HG03521 (cell line): ENCODE measurements around the gene CLEC14A.

Source experiments
- ATAC-seq: cut with Tn5 transposase; IDR thresholded peaks from one replicate; pipeline ENCODE4 v1.9.1; 2021; ENCODE audit warnings: mild to moderate bottlenecking, moderate library complexity; ENCODE audit not compliant: unreplicated experiment

Gene CLEC14A

GRCh38 chr14:38255673-38256532, at the start of gene CLEC14A:
Gene CLEC14A, minus strand, starts transcription at chr14:38256093. Its CDS starts 71 bp downstream, at chr14:38256022.
- ATAC-seq, result no peak

- no peak for ATAC-seq
Measured at GRCh38 chr14:38302966-38303365, 47.1 kb upstream of the CLEC14A start.

GRCh38 chr14:38302034-38302433, 46.1 kb upstream of the CLEC14A start:
- ATAC-seq, result no peak

GRCh38 chr14:38297681-38298080, 41.8 kb upstream of the CLEC14A start:
- no peak for ATAC-seq

- no peak for ATAC-seq
Measured at GRCh38 chr14:38291681-38292467, 36.0 kb upstream of the CLEC14A start.

GRCh38 chr14:38290601-38291188, 34.8 kb upstream of the CLEC14A start:
- no peak for ATAC-seq

- ATAC-seq, result no peak
Measured at GRCh38 chr14:38286452-38286851, 30.6 kb upstream of the CLEC14A start.

GRCh38 chr14:38285962-38286361, 30.1 kb upstream of the CLEC14A start:
- ATAC-seq, result no peak

- ATAC-seq, result no peak
Measured at GRCh38 chr14:38282936-38283335, 27.0 kb upstream of the CLEC14A start.

- ATAC-seq, result no peak
Measured at GRCh38 chr14:38280081-38280480, 24.2 kb upstream of the CLEC14A start.

- ATAC-seq, result no peak
Measured at GRCh38 chr14:38279572-38279971, 23.7 kb upstream of the CLEC14A start.

GRCh38 chr14:38278035-38278434, 22.1 kb upstream of the CLEC14A start:
- ATAC-seq, result no peak

GRCh38 chr14:38262844-38263243, 7.0 kb upstream of the CLEC14A start:
- no peak for ATAC-seq

GRCh38 chr14:38261620-38262019, 5.7 kb upstream of the CLEC14A start:
- no peak for ATAC-seq

GRCh38 chr14:38257507-38257906, 1.6 kb upstream of the CLEC14A start:
- ATAC-seq, result no peak

- no peak for ATAC-seq
Measured at GRCh38 chr14:38256533-38256840, 594 bp upstream of the CLEC14A start.

GRCh38 chr14:38255408-38255672, 553 bp downstream of the CLEC14A start:
- no peak for ATAC-seq

GRCh38 chr14:38254571-38255407, 1.1 kb downstream of the CLEC14A start:
- ATAC-seq, result no peak

GRCh38 chr14:38253676-38254075, 2.2 kb downstream of the CLEC14A start:
- ATAC-seq, result no peak

- no peak for ATAC-seq
Measured at GRCh38 chr14:38252066-38252710, 3.7 kb downstream of the CLEC14A start.

GRCh38 chr14:38250331-38250730, 5.6 kb downstream of the CLEC14A start:
- no peak for ATAC-seq
